NCI-H748 (cell line): Measurements from ENCODE around the gene CPNE4.
A peak's percentile ranks its signal among the peaks of the same experiment; 100 is the strongest.
"Not testable (repeated sequence)": the region's sequence is repeated elsewhere in the genome, so short reads cannot be mapped to it uniquely, and the experiment has no call there.

ENCODE experiments used
- DNase-seq: peaks from one replicate; lab custom pipeline; 2025; ENCODE audit not compliant: unreplicated experiment; lab: John Stamatoyannopoulos, UW

CPNE4 gene

GRCh38 chr3:131963442-131963841, 71.4 kb downstream of the CPNE4 start:
- not testable (repeated sequence) for DNase-seq

GRCh38 chr3:131962982-131963381, 71.8 kb downstream of the CPNE4 start:
- DNase-seq = no peak

GRCh38 chr3:131960324-131960723, 74.5 kb downstream of the CPNE4 start:
- no peak for DNase-seq

GRCh38 chr3:131957980-131958379, 76.8 kb downstream of the CPNE4 start:
- DNase-seq = no peak

- no peak for DNase-seq
Observed at GRCh38 chr3:131957511-131957910, 77.3 kb downstream of the CPNE4 start.

GRCh38 chr3:131948806-131949205, 86.0 kb downstream of the CPNE4 start:
- no peak for DNase-seq

GRCh38 chr3:131944676-131945075, 90.1 kb downstream of the CPNE4 start:
- DNase-seq = no peak

GRCh38 chr3:131933665-131934064, 101.1 kb downstream of the CPNE4 start:
- DNase-seq = no peak

GRCh38 chr3:131928593-131928992, 106.2 kb downstream of the CPNE4 start:
- DNase-seq = no peak

GRCh38 chr3:131925571-131925970, 109.2 kb downstream of the CPNE4 start:
- DNase-seq = no peak

- DNase-seq = no peak
Observed at GRCh38 chr3:131922356-131922755, 112.5 kb downstream of the CPNE4 start.

GRCh38 chr3:131917006-131917405, 117.8 kb downstream of the CPNE4 start:
- DNase-seq = no peak

- DNase-seq = no peak
Observed at GRCh38 chr3:131914090-131914691, 120.6 kb downstream of the CPNE4 start.

GRCh38 chr3:131912255-131912654, 122.6 kb downstream of the CPNE4 start:
- DNase-seq = no peak

GRCh38 chr3:131907796-131908195, 127.0 kb downstream of the CPNE4 start:
- peak; percentile 1 for DNase-seq

- no peak for DNase-seq
Observed at GRCh38 chr3:131903988-131904415, 130.8 kb downstream of the CPNE4 start.

- DNase-seq = no peak
Observed at GRCh38 chr3:131901686-131902085, 133.1 kb downstream of the CPNE4 start.

GRCh38 chr3:131900891-131901290, 133.9 kb downstream of the CPNE4 start:
- no peak for DNase-seq

GRCh38 chr3:131899021-131899420, 135.8 kb downstream of the CPNE4 start:
- no peak for DNase-seq

GRCh38 chr3:131898346-131898745, 136.5 kb downstream of the CPNE4 start:
- DNase-seq = no peak

GRCh38 chr3:131896285-131896684, 138.5 kb downstream of the CPNE4 start:
- no peak for DNase-seq

GRCh38 chr3:131895766-131896165, 139.0 kb downstream of the CPNE4 start:
- no peak for DNase-seq

- no peak for DNase-seq
Observed at GRCh38 chr3:131892331-131892730, 142.5 kb downstream of the CPNE4 start.
